RWPE1 (cell line): ENCODE measurements around the gene CCDC17.
"Not testable (repeated sequence)": the region's sequence is repeated elsewhere in the genome, so short reads cannot be mapped to it uniquely, and the experiment has no call there.

ENCODE experiments used
- CTCF ChIA-PET: fragments of 350-600 bp; sonication (Branson Sonifier 250); formaldehyde crosslinking; extraction: SDS; loops from one replicate; lab custom pipeline; 2021; lab: Yijun Ruan, JAX
- POLR2A ChIA-PET: fragments of 400-600 bp; formaldehyde crosslinking; extraction: SDS; loops from one replicate; lab custom pipeline; 2020; ENCODE audit warnings: antibody characterized with exemption; ENCODE audit not compliant: low non-redundant PET; lab: Yijun Ruan, JAX
- DNase-seq: peaks from one replicate; pipeline ENCODE4 v3.0.0; 2012; ENCODE audit warnings: low spot score
- H3K27ac ChIP-seq: fragments of 450-650 bp; 2 replicates; pipeline ENCODE4 v1.5.1; 2017
- TF ChIP-seq, protein P1 (sequence below): fragments of 450-650 bp; conservative IDR thresholded peaks from 2 replicates; pipeline ENCODE4 v1.5.1; 2017; ENCODE audit warnings: low read depth, mild to moderate bottlenecking

Gene CCDC17

DNA sequence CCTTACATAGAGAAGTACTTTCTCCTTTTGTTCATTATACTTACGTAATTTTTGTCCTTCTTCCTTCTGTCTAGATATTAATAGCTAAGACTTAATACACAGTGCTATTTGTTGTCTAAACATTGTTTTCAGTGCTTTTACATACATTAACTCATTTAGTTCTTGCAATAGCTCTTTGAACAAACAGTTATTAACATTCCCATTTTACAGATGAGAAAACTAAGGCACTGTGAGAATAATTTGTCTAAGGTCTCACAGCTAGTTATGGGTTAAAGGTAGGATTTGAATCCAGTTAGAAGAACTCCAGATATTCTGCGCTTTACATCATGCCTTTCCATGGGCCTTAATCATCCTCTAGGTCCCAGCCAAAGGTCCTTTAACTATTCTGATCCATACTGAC is 19.6 kb downstream of the CCDC17 start:
- H3K27ac ChIP-seq, result no peak overlapping the region
- POLR2A ChIA-PET, result no interaction called here
- TF ChIP-seq, protein P1, sequence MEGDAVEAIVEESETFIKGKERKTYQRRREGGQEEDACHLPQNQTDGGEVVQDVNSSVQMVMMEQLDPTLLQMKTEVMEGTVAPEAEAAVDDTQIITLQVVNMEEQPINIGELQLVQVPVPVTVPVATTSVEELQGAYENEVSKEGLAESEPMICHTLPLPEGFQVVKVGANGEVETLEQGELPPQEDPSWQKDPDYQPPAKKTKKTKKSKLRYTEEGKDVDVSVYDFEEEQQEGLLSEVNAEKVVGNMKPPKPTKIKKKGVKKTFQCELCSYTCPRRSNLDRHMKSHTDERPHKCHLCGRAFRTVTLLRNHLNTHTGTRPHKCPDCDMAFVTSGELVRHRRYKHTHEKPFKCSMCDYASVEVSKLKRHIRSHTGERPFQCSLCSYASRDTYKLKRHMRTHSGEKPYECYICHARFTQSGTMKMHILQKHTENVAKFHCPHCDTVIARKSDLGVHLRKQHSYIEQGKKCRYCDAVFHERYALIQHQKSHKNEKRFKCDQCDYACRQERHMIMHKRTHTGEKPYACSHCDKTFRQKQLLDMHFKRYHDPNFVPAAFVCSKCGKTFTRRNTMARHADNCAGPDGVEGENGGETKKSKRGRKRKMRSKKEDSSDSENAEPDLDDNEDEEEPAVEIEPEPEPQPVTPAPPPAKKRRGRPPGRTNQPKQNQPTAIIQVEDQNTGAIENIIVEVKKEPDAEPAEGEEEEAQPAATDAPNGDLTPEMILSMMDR, result no peak
- CTCF ChIA-PET, result interaction anchor here (0.6 kb wide), 1 partner anchor 78 kb away, joined by 4 read pairs; no protein-coding TSS in a partner anchor
- DNase-seq, result no peak

DNA sequence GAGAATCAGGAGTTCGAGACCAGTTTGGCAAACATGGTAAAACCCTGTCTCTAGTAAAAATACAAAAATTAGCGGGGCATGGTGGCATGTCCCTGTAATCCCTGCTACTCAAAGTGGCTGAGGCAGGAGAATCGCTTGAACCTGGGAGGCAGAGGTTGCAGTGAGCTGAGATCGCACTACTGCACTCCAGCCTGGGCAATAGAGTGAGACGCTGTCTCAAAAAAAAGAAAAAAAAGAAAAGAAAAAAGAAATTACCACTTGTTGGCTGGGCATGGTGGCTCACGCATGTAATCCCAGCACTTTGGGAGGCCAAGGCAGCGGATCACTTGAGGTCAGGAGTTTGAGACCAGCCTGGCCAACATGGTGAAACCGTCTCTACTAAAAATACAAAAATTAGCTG is 27.1 kb downstream of the CCDC17 start:
- DNase-seq, POLR2A ChIA-PET, CTCF ChIA-PET: not testable (repeated sequence)

DNA sequence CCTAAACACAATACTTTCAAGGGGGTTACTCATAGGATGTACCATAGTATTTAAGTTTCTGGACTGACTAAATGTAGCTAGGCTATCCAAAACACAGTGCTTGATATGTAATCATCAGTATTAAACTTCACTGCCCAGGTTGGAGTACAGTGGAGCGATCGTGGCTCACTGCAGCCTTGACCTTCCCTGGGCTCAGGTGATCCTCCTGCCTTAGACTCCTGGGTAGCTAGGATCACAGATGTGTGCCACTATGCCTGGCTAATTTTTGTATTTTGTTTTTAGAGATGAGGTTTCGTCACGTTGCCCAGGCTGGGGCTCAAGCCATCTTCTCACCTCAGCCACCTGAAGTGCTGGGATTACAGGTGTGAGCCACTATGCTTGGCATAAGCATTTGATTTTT is 29.4 kb downstream of the CCDC17 start:
- H3K27ac ChIP-seq, result no peak overlapping the region
- POLR2A ChIA-PET, result no interaction called here
- CTCF ChIA-PET, result no interaction called here
- TF ChIP-seq, protein P1, result no peak
- DNase-seq, result no peak

More for the DNA sequence above, 27.1 kb downstream of the CCDC17 start:
- H3K27ac ChIP-seq, result 0 out of 2 replicates have a peak overlapping the region, but pooled peaks have one; percentile 9

DNA sequence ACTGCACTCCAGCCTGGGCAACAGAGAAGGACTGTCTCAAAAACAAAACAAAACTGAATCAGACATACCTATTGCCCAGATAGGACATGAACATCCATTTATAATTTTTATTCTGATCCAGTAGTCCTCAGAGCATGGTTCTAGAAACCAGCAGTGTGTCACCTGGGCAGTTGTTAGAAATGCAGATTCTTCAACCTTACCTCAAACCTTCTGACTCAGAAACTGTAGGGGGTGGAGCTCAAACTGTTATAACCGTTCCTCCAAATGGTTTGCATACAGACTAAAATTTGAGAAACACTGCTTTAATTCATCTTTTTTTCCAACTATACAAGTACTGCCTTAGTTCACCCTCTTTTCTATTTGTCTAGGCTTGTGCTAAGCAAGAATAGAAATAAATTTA is 34.0 kb downstream of the CCDC17 start:
- peak; percentile 10 for DNase-seq
- ChIA-PET POLR2A (no interaction called here), CTCF (interaction anchor here (0.6 kb wide), 1 partner anchor 134 kb away, joined by 5 read pairs; no protein-coding TSS in a partner anchor)
- H3K27ac ChIP-seq, result peak overlapping the region; percentile 71
- TF ChIP-seq, protein P1, result no peak

DNA sequence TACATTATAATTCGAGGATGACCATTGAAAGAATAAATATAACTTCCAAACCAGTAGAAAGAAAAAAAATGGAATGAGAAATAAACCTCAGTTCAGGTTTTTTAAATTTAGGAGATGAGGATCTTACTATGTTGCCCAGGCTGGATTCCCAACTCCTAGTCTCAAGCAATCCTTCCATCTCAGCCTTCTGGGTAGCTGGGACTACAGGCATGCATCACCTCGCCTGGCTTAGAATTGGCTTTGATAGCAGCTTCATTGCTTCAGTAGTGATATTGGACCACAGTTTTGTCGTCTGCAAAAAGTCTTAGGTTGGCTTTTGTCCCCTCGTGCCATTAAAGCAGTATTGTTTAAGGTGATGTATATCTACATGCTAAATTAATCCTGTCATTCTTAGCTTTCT is 37.1 kb downstream of the CCDC17 start:
- no peak for DNase-seq
- TF ChIP-seq, protein P1, result no peak
- POLR2A ChIA-PET, result interaction anchor here (1.2 kb wide), 1 partner anchor 65 kb away, joined by 3 read pairs; the partner anchor contains the start of gene PRDX1
- no peak overlapping the region for H3K27ac ChIP-seq
- CTCF ChIA-PET, result no interaction called here

DNA sequence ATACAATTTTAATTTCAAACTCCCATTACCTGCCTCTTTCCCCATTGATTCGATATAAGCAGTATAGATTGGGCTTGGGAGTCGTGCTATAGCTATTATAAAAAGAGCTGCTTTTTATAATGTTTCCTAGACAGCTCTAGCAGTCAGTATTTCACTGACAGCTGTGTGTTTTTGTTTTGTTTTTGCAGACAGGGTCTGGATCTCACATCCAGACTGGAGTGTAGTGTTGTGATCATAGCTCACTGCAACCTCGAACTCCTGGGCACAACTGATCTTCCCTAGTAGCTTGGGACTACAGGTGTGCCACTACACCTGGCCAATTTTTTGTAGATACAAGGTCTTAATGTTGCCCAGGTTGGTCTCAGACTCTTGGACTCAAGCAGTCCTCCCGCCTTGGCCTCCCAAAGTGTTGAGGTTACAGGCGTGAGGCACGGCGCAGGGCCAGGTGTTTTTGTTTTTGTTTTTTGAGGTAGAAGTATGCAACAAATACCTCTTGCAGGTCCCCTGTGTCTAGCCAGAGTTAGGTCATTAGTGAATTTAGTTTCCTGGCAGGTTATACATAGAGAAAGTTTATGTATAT is 38.3 kb downstream of the CCDC17 start:
- TF ChIP-seq, protein P1, result no peak
- ChIA-PET CTCF (interaction anchor here (0.7 kb wide), 1 partner anchor 16 kb away, joined by 3 read pairs; no protein-coding TSS in a partner anchor), POLR2A (no interaction called here)
- DNase-seq, result no peak
- H3K27ac ChIP-seq, result peak overlapping the region; percentile 62

DNA sequence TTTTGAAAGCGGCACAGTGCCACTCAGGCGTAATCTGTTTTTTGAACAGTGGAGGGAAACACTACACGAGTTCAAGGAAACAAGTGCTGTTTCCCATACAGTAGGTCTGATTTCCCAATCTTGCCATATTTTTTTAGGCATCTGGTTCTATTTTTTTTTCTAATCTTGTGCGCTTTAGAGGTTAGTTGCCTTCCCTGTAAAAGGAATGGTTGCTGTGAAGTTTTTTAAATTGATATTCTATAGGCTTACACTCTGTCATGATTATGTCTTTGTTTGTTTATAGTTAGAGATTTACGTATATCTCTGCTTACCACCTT is 38.8 kb downstream of the CCDC17 start:
- no peak for DNase-seq
- ChIA-PET CTCF (interaction anchor here (0.7 kb wide), 1 partner anchor 580 kb away, joined by 3 read pairs; no protein-coding TSS in a partner anchor), POLR2A (interaction anchor here (0.7 kb wide), 1 partner anchor 40 kb away, joined by 3 read pairs; no protein-coding TSS in a partner anchor)
- TF ChIP-seq, protein P1, result no peak
- peak overlapping the region; percentile 96 for H3K27ac ChIP-seq
